Measurements from ENCODE around the gene VSIG10. TPM values are rescaled to one million over a fixed set of nuclear protein-coding genes. Genes with fewer than 3 reads are reported as not detected.

Gene VSIG10
- total RNA-seq, 4 donors from 2014 or later, result 27.6 to 59.9 (median 39.4) TPM

- Histone ChIP-seq H3K9me3 (no peaks in the 10 kb centered on the region), H3K4me1 (no peaks in the 10 kb centered on the region), H3K4me3 (no peak overlapping the region), H3K36me3 (no peaks in the 10 kb centered on the region), H3K27me3 (no peaks in the 10 kb centered on the region), H3K27ac (no peak overlapping the region)
- TF ChIP-seq, protein P1, sequence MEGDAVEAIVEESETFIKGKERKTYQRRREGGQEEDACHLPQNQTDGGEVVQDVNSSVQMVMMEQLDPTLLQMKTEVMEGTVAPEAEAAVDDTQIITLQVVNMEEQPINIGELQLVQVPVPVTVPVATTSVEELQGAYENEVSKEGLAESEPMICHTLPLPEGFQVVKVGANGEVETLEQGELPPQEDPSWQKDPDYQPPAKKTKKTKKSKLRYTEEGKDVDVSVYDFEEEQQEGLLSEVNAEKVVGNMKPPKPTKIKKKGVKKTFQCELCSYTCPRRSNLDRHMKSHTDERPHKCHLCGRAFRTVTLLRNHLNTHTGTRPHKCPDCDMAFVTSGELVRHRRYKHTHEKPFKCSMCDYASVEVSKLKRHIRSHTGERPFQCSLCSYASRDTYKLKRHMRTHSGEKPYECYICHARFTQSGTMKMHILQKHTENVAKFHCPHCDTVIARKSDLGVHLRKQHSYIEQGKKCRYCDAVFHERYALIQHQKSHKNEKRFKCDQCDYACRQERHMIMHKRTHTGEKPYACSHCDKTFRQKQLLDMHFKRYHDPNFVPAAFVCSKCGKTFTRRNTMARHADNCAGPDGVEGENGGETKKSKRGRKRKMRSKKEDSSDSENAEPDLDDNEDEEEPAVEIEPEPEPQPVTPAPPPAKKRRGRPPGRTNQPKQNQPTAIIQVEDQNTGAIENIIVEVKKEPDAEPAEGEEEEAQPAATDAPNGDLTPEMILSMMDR (IDR thresholded peaks at IDR 0.05), result no peak
- TF ChIP-seq POLR2A (IDR thresholded peaks at IDR 0.05), result no peak
- DNase-seq, result no peak
- intact Hi-C loops (cut with DNase I; ENCODE audit: low total_unique reads), result loop anchor here (10.0 kb wide), 1 partner anchor 250 kb away; the partner anchor contains the start of genes SUDS3 and TAOK3
These were observed 20.6 kb upstream of the VSIG10 start for GRCh38 chr12:118124333-118124874.

DNA sequence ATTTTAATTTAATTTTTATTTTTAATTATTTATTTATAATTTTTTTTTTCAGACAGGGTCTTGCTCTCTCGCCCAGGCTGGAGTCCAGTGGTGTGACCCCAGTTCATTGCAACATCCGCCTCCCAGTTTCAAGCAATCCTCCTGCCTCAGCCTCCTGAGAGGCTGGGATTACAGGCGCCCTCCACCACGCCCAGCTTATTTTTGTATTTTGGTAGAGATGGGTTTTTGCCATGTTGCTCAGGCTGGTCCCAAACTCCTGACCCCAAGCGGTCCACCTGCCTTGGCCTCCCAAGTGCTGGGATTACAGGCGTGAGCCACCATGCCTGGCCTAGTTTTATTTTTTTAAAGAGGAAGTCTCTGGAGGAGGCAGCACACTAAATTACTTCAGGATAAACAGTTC, 18.5 kb upstream of the VSIG10 start:
- DNase-seq, result no peak
- Histone ChIP-seq H3K4me3 (no peak overlapping the region), H3K4me1 (no peaks in the 10 kb centered on the region), H3K36me3 (no peaks in the 10 kb centered on the region), H3K27ac (no peak overlapping the region), H3K9me3 (no peaks in the 10 kb centered on the region), H3K27me3 (no peaks in the 10 kb centered on the region)
- TF ChIP-seq POLR2A (IDR thresholded peaks at IDR 0.05), result no peak
- TF ChIP-seq, protein P1 (IDR thresholded peaks at IDR 0.05), result no peak
- intact Hi-C loops (cut with DNase I; ENCODE audit: low total_unique reads), result loop anchor here (10.0 kb wide), 1 partner anchor 253 kb away; the partner anchor contains the start of genes SUDS3 and TAOK3

GRCh38 chr12:118120579-118121363, 17.0 kb upstream of the VSIG10 start:
- Histone ChIP-seq H3K4me3 (no peak overlapping the region), H3K9me3 (no peaks in the 10 kb centered on the region), H3K27ac (peak overlapping the region in 1 of 2 donors; percentile 49), H3K27me3 (no peaks in the 10 kb centered on the region), H3K4me1 (no peaks in the 10 kb centered on the region), H3K36me3 (no peaks in the 10 kb centered on the region)
- DNase-seq, result peak; percentile 63 to 74
- intact Hi-C loops (cut with DNase I; ENCODE audit: low total_unique reads), result loop anchor here (10.0 kb wide), 1 partner anchor 254 kb away; the partner anchor contains the start of genes SUDS3 and TAOK3
- TF ChIP-seq, protein P1 (IDR thresholded peaks at IDR 0.05), result peak; percentile 13 to 77 (median 36)
- no peak for TF ChIP-seq POLR2A (IDR thresholded peaks at IDR 0.05)

- H3K36me3 ChIP-seq, result no peaks in the 10 kb centered on the region
- intact Hi-C loops (cut with DNase I; ENCODE audit: low total_unique reads), result no loop called here
- DNase-seq, result no peak
- H3K27me3 ChIP-seq, result no peaks in the 10 kb centered on the region
- H3K4me1 ChIP-seq, result no peaks in the 10 kb centered on the region
- no peak overlapping the region for H3K4me3 ChIP-seq
- H3K27ac ChIP-seq, result no peak overlapping the region
- TF ChIP-seq POLR2A (IDR thresholded peaks at IDR 0.05), result no peak
- TF ChIP-seq, protein P1 (IDR thresholded peaks at IDR 0.05), result no peak
- H3K9me3 ChIP-seq, result no peaks in the 10 kb centered on the region
These were observed 15.7 kb upstream of the VSIG10 start for GRCh38 chr12:118119449-118119879.

DNA sequence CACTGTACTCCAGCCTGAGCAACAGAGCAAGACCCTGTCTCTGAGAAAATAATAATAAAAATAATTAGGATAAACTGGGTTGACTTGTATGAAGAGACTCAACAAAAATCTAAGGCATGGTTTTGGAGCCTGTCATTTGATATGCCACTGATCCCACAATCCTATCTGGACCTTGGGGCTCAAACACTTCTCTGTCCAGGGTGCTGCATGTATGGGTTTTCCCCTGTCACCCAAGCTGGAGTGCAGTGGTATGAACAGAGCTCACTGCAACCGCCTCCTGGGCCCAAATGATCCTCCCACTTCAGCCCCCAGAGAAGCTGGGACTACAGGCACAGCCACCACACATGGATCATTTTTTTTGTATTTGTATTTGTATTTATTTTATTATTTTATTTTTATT, 5.3 kb upstream of the VSIG10 start:
- no peak for DNase-seq
- Histone ChIP-seq H3K4me1 (no peaks in the 10 kb centered on the region), H3K36me3 (no peaks in the 10 kb centered on the region), H3K27ac (no peak overlapping the region), H3K9me3 (no peaks in the 10 kb centered on the region), H3K27me3 (no peaks in the 10 kb centered on the region), H3K4me3 (no peak overlapping the region)
- intact Hi-C loops (cut with DNase I; ENCODE audit: low total_unique reads), result no loop called here
- TF ChIP-seq POLR2A (IDR thresholded peaks at IDR 0.05), result no peak
- TF ChIP-seq, protein P1 (IDR thresholded peaks at IDR 0.05), result no peak
